MM.1S (cell line): ENCODE results near the gene DNMT3B.

Experiments
- DNase-seq: peaks from one replicate; pipeline ENCODE4 v3.0.0-alpha.2; 2015
- H2AFZ ChIP-seq: fragments of 300-600 bp; sonication (generic); 2 replicates; pipeline ENCODE4 v1.6.0; 2016; ENCODE audit warnings: antibody characterized with exemption, low read length
- H3F3A ChIP-seq: fragments of 300-600 bp; sonication (generic); 2 replicates; pipeline ENCODE4 v1.6.1; 2016; ENCODE audit warnings: mild to moderate bottlenecking, antibody characterized with exemption, low read length, moderate library complexity, mixed read lengths; ENCODE audit not compliant: insufficient read depth
- H3K27ac ChIP-seq: fragments of 300-600 bp; sonication (generic); 2 replicates; pipeline ENCODE4 v1.5.1; 2016; ENCODE audit warnings: mild to moderate bottlenecking, low read length
- H3K27me3 ChIP-seq: fragments of 300-600 bp; sonication (generic); replicated peaks from 2 replicates; pipeline ENCODE4 v1.6.0; 2016; ENCODE audit warnings: low read length; ENCODE audit not compliant: insufficient read depth
- H3K36me3 ChIP-seq: fragments of 300-600 bp; sonication (generic); replicated peaks from 2 replicates; pipeline ENCODE4 v1.6.1; 2016; ENCODE audit warnings: mild to moderate bottlenecking, low read length, mixed read lengths; ENCODE audit not compliant: insufficient read depth
- H3K4me1 ChIP-seq: fragments of 300-600 bp; sonication (generic); 2 replicates; pipeline ENCODE4 v1.6.1; 2016; ENCODE audit warnings: low read length, mixed read lengths
- H3K4me2 ChIP-seq: fragments of 300-600 bp; sonication (generic); 2 replicates; pipeline ENCODE4 v1.6.0; 2016; ENCODE audit warnings: low read depth, low read length
- H3K4me3 ChIP-seq: fragments of 300-600 bp; sonication (generic); 2 replicates; pipeline ENCODE4 v1.5.1; 2016; ENCODE audit warnings: low read length, mixed read lengths
- H3K79me2 ChIP-seq: fragments of 300-600 bp; sonication (generic); 2 replicates; pipeline ENCODE4 v1.6.1; 2016; ENCODE audit warnings: mixed run types, low read length, mixed read lengths
- H3K9ac ChIP-seq: fragments of 300-600 bp; sonication (generic); 2 replicates; pipeline ENCODE4 v1.6.1; 2016; ENCODE audit warnings: low read length, mixed read lengths
- H3K9me2 ChIP-seq: fragments of 300-600 bp; sonication (generic); replicated peaks from 2 replicates; pipeline ENCODE4 v1.6.1; 2016; ENCODE audit warnings: mild to moderate bottlenecking, low read length, mixed read lengths; ENCODE audit not compliant: insufficient read depth
- H3K9me3 ChIP-seq: fragments of 300-600 bp; sonication (generic); replicated peaks from 2 replicates; pipeline ENCODE4 v1.6.1; 2016; ENCODE audit warnings: mild to moderate bottlenecking, low read length, mixed read lengths; ENCODE audit not compliant: insufficient read depth
- H4K20me1 ChIP-seq: fragments of 300-600 bp; sonication (generic); 2 replicates; pipeline ENCODE4 v1.6.1; 2016; ENCODE audit warnings: mild to moderate bottlenecking, low read length, moderate library complexity, mixed read lengths; ENCODE audit not compliant: insufficient read depth
- CTCF ChIP-seq: fragments of 300-600 bp; sonication (generic); IDR thresholded peaks from 2 replicates; pipeline ENCODE4 v1.5.1; 2016; ENCODE audit warnings: antibody characterized with exemption, low read length, mixed read lengths
- EZH2 ChIP-seq: fragments of 300-600 bp; sonication (generic); optimal IDR thresholded peaks from 2 replicates; pipeline ENCODE3; 2017; ENCODE audit warnings: low read depth, mild to moderate bottlenecking, antibody characterized with exemption, low read length, mixed read lengths
- EZH2phosphoT487 ChIP-seq: fragments of 300-600 bp; sonication (generic); IDR thresholded peaks from 2 replicates; pipeline ENCODE4 v1.6.1; 2018; ENCODE audit warnings: antibody characterized with exemption, low read length

Gene DNMT3B

GRCh38 chr20:32798046-32798981, 36.1 kb downstream of the DNMT3B start:
- Histone ChIP-seq H3K4me3 (no peak overlapping the region), H3K27me3 (no peaks in the 10 kb centered on the region), H3K9me2 (no peaks in the 10 kb centered on the region), H3K9ac (no peak overlapping the region), H3K79me2 (no peaks in the 10 kb centered on the region), H3F3A (no peaks in the 10 kb centered on the region), H3K4me2 (no peak overlapping the region), H4K20me1 (no peaks in the 10 kb centered on the region), H3K4me1 (no peaks in the 10 kb centered on the region), H2AFZ (no peak overlapping the region), H3K9me3 (no peaks in the 10 kb centered on the region), H3K36me3 (no peaks in the 10 kb centered on the region), H3K27ac (no peak overlapping the region)
- no peak for DNase-seq
- TF ChIP-seq EZH2phosphoT487 = no peak

DNA sequence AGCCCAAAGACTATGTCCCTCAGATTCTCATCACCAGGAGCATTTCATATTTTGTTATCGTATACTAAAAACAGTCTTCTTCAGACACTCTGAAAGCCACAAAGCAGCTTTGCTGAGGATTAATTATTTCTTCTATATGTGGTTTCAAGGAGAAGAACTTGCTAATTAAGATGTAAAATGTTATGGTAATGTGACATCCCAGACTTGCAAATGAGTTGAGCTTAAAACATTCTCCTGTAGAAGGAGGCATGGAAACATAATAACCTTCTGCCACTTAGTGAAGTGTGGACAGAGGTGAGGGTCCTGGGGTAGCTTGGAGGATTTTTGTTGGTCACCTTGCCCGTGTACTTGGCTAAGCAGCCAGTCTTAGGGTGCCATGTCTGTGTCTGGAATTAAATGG, 40.9 kb downstream of the DNMT3B start:
- TF ChIP-seq EZH2phosphoT487 (no peak), EZH2 (no peak), CTCF (no peak)
- no peaks in the 10 kb centered on the region for H3K9me3 ChIP-seq
- no peaks in the 10 kb centered on the region for H3K4me1 ChIP-seq
- DNase-seq = no peak
- no peaks in the 10 kb centered on the region for H3K9me2 ChIP-seq
- H3K9ac ChIP-seq = no peak overlapping the region
- no peaks in the 10 kb centered on the region for H3F3A ChIP-seq
- H2AFZ ChIP-seq = no peak overlapping the region
- H4K20me1 ChIP-seq = no peaks in the 10 kb centered on the region
- H3K79me2 ChIP-seq = no peaks in the 10 kb centered on the region
- H3K4me2 ChIP-seq = no peak overlapping the region
- H3K36me3 ChIP-seq = no peaks in the 10 kb centered on the region
- H3K4me3 ChIP-seq = no peak overlapping the region
- H3K27ac ChIP-seq = no peak overlapping the region
- H3K27me3 ChIP-seq = no peaks in the 10 kb centered on the region

GRCh38 chr20:32804022-32804715, 42.0 kb downstream of the DNMT3B start:
- no peaks in the 10 kb centered on the region for H3K27me3 ChIP-seq
- no peaks in the 10 kb centered on the region for H4K20me1 ChIP-seq
- H3K4me2 ChIP-seq = no peak overlapping the region
- no peaks in the 10 kb centered on the region for H3K79me2 ChIP-seq
- no peak overlapping the region for H3K4me3 ChIP-seq
- H3F3A ChIP-seq = no peaks in the 10 kb centered on the region
- H3K9ac ChIP-seq = no peak overlapping the region
- no peaks in the 10 kb centered on the region for H3K9me3 ChIP-seq
- TF ChIP-seq CTCF (no peak), EZH2phosphoT487 (no peak), EZH2 (no peak)
- no peak overlapping the region for H3K27ac ChIP-seq
- no peaks in the 10 kb centered on the region for H3K4me1 ChIP-seq
- H3K9me2 ChIP-seq = no peaks in the 10 kb centered on the region
- H3K36me3 ChIP-seq = no peaks in the 10 kb centered on the region
- DNase-seq = no peak
- H2AFZ ChIP-seq = no peak overlapping the region

DNA sequence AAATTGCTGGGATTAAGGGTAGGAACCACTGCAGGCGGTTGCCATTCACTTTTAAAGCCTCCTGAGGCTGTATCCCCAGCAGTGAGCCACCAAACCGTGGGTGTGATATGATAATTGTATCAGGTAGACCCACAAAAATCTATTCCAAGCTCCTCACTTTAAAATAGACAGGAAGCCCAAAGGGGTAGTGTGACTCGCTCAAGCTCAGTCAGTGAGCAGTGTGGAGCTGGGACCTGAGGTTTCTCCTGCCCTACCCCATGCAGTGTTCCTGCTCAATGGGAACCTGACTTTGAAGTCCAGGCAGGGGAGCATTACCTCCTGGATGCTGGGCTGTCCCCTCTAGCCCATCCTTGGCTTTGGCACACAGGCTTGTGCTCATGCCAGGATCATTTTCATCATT, 42.6 kb downstream of the DNMT3B start:
- Histone ChIP-seq H3F3A (no peaks in the 10 kb centered on the region), H3K9me2 (no peaks in the 10 kb centered on the region), H3K9me3 (no peaks in the 10 kb centered on the region), H3K4me3 (no peak overlapping the region), H3K27me3 (no peaks in the 10 kb centered on the region), H2AFZ (no peak overlapping the region), H3K36me3 (no peaks in the 10 kb centered on the region), H4K20me1 (no peaks in the 10 kb centered on the region), H3K27ac (no peak overlapping the region), H3K4me1 (no peaks in the 10 kb centered on the region), H3K4me2 (no peak overlapping the region), H3K9ac (no peak overlapping the region), H3K79me2 (no peaks in the 10 kb centered on the region)
- no peak for DNase-seq
- TF ChIP-seq EZH2 = no peak
- no peak for TF ChIP-seq EZH2phosphoT487
- TF ChIP-seq CTCF = no peak
